A172 (cell line): Measurements from ENCODE around the gene MICALL2. TPM values are rescaled to one million over a fixed set of nuclear protein-coding genes. Genes with fewer than 3 reads are reported as not detected.
"Not testable (repeated sequence)": the region's sequence is repeated elsewhere in the genome, so short reads cannot be mapped to it uniquely, and the experiment has no call there.

Experiments
- DNase-seq: peaks from one replicate; pipeline ENCODE4 v3.0.0-alpha.2; 2015; ENCODE audit warnings: low spot score
- total RNA-seq: library from RNA; depleted of rRNA; stranded (reverse); fragments of >200 nt; shearing (Covaris generic); gene quantifications from 2 replicates; pipeline ENCODE4 v1.2.3, GENCODE V29; 2014

MICALL2 gene
- total RNA-seq, 1 experiment from 2014 or later: 28.2 TPM

DNA sequence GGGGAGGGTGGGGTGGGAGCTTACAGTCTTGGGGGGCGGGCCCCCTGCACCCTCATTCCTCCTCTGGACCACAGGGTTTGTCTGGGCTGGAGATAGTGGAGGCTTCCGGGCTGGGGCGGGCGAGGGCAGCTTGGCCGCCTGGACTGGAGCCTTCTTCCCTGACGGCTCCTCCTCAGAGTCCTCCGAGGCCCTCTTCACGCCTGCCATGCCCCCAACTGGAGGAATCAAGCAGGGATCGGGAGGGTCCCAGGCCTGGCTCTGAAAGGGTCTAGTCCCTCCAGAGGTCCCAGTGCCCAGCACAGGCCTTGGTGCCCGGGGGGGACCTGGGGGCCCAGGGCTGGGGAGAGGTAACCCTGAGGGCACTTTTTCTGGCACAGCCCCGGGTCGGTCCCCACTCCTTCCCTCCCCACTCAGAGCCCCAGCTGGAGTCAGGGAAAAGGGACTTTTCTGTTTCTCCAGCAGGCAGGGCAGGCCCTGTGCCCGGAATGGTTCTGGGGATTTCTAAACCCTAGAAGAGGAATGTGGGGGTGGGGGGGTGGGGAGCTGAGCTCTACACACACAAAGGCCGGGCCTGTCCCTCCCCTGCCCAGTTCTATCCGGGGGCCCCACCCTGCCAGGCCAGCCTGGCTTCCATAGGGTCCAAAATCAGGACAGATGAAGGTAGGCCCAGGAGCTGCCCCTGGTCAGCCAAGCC lies 11.6 kb downstream of the MICALL2 start:
- DNase-seq: peak; percentile 55

DNA sequence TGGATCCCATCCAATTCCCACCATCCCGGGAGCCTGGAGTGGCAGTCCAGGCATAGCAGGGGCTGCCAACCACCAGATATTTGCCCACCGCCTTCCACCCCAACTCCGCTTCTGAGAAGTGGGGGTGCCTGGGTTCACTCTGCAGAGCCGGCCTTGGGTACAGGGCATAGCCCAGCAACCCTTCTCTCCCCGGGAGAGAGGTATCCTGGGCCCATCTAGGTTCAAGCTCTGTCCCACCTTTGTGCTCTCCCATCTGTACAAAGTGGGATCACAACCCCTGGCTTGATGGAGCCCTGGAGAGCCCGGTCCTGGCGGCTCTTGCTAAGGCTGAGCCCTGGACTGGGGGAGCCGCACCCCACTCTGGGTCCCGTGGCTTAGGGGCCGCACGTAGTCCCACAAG lies 12.2 kb downstream of the MICALL2 start:
- DNase-seq: no peak

DNA sequence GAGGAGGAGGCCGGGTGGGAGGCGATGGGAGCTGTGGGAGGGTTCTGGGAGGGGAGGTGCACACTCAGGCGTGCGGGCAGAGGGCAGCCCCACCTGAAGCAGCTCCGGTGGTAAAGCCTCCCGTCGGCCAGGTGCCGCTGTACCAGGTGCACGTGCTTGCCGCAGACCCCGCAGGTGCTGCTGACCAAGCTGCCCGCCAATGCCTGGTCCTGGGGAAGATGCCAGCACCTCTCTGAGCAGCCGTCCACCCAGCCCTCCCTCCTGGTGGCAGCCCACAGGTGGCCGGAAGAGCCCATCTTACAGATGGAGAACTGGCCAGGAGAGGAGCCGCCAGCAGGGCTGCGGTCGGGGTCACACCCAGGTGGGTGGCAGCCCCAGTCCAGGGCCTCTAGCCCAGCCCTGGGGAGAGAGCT lies 12.6 kb downstream of the MICALL2 start:
- DNase-seq: no peak

DNA sequence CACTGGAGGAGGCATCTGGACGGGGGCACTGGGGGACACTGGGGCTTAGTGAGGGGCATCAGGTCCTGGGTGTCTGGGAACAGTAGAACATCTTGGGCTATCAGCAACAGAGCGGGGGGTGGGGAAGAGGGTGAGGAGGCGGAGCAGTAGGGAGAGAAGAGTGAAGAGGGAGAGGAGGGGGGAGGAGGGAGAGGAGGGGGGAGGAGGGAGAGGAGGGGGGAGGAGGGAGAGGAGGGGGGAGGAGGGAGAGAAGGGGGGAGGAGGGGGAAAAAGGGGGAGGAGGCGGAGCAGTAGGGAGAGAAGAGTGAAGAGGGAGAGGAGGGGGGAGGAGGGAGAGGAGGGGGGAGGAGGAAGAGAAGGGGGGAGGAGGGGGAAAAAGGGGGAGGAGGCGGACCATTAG lies 13.2 kb downstream of the MICALL2 start:
- peak; percentile 48 for DNase-seq

DNA sequence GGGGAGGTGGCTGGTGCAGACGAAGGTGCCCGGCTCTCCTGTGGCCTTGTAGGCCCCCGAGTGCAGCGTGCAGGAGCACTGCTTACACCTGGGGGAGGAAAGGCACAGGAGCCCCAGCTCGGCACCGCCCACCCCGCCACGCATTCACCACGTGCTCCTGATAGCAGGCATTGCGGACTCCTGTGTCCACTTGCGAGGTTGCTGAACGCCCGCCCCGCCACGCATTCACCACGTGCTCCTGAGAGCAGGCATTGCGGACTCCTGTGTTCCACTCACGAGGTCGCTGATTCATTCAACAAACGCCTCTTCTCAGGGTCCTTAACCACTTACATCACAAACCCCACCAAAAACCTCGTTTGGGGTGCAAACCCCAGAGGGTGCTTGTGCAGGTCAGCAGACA lies 13.9 kb downstream of the MICALL2 start:
- DNase-seq: no peak

DNA sequence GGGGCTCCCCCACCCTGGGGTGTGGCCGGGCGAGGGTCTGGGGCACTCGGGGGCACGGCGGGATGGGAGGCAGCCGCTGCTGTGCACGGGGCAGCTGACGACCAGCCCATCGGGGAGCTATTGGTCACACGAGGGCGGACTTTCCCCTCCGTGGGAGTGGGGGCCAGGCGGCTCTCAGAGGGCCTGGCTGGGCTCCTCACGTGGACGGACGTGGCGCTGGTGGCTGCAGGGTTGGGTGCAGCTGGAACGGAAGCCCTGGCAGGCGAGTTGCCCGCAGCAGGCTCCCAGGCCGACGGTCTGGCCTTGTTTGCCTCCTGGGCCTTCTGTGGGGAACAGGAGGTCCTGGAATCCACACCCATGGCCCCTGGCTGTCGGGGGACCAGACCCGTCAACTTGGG lies 14.3 kb downstream of the MICALL2 start:
- no peak for DNase-seq

DNA sequence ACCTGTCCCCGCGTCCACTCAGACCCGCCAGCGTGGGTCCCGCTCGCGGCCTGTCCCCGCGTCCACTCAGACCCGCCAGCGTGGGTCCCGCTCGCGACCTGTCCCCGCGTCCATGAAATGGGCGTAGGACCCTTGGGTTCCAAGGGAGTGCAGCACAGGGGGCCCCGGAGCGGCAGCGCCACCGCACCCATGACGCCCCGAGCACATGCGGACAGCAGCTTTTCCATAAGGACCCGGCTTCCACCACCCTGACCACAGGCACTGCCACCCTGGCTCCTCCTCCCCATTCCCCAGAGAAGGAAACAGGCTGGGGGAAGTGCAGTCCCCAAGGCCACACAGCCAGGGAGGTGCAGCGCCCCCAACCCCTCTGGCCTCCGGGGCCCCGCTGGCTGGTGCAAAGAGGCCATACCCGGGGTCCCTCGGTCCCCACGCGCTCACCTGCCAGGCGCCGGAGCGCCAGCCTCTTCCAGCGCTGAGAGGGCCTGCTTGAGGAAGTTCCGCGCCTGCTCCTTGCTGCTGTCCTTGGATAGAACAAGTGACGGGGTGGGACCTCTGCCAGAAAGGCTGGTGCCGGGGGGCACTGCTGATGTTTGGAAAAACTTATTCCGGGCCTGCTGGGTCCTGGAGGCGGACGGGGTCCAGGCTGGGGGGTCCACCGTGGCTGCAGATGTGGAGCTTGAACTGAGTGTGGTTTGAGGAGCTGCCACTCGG lies 14.9 kb downstream of the MICALL2 start:
- no peak for DNase-seq

DNA sequence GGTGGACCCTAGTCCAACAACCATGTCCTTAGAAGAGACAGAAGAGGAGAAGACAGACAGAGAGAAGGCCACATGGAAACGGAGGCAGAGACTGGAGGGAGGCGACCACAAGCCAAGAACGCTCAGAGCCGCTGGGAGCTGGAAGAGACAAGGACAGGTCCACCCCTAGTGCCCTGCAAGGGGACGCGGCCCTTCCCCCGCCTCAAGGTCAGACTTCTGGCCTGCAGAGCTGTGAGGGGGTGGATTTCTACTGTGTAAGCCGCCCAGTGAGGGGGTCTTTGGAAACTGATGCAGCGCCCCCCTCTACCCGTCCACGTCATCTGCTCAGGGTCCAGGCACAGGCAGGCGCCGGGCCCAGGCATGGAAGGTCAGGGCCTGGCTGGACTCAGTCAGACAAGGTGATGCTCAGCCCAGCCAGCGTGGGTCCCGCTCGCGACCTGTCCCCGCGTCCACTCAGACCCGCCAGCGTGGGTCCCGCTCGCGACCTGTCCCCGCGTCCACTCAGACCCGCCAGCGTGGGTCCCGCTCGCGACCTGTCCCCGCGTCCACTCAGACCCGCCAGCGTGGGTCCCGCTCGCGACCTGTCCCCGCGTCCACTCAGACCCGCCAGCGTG lies 15.6 kb downstream of the MICALL2 start:
- not testable (repeated sequence) for DNase-seq

DNA sequence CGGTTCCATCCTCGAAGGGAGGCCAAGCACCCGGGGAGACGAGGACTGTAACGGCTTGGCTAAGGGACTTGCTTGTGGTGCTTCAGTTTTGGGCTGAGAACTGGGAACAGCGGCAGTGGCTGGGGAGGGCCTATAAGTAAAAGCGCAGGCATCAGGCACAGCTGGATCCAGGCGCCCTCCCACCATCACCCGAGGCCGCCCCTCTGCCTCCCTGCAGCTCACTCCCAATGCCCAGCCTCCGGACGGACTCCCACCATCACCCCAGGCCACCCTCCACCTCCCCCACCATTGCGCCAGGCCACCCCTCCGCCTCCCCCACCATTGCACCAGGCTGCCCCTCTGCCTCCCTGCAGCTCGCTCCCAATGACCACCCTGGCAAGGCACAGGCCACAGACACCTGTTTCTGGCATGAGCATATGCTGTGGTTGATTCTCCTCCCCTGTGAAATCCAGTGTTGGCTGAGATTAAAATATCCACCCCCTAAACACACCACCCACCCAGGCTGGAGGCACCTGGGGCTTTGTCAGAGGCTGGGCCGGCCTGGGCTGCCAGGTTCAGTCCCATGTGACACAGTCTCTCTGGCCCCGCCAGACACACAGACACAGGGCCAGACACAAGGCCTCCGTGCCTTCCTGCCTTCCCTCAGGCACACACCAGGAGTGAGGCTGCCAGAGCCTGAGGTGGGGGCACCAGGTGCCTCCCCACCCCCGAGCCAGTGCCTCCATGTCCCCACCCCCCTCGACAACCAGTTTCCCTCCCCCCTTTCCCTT lies 16.7 kb downstream of the MICALL2 start:
- no peak for DNase-seq

DNA sequence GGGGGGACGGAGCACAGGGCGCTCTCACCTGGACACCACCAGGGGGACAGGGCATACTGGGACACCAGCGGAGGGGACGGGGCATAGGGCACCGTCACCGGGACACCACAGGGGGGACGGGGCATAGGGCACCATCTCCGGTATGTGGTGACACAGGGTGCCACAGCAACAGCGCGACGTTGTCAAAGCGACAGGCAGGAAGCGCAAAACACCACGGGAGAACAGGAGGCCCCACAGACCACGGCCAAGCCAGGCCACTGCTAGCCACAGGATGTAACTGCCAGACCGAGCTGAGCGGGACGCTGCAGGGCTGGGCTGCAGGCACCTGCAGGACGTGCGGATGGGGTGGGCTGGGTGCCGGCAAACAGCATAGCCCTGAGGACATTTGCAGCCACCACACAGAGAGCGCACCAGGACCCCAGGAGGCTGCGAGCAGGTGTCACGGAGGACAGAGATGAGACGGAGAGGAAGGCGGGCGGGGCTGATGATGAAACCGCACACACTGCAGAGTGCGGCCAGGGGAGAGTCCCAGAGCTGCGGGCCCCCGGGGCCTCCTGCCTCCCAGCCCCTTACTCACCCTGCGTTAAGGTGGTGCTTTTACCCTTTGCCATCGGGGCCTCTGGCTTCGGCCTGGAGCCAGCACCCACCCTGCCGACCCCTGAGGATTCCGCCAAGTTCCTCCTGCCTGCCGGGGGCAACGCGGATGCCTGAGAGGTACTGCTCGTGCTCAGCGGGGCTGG lies 17.5 kb downstream of the MICALL2 start:
- no peak for DNase-seq

DNA sequence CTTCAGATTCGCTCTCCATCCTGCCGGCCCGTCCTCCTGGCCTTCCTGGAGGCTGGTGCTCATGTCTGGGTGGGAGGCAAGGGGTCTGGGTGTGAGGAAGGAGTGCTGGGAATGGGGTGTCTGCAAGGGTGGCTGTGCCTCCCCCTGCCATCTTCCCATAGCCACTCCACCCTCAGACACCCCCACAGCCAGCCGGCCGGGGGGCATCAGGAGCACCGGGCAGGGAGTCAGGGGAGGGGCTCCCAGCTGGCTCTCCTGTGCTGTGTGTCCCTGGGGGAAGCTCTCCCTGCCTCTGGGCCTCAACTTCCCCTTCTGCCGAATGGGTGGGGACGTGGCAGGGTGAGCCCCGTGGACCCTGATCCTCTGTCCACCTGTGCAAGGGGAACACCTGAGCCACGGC lies 18.6 kb downstream of the MICALL2 start:
- no peak for DNase-seq

DNA sequence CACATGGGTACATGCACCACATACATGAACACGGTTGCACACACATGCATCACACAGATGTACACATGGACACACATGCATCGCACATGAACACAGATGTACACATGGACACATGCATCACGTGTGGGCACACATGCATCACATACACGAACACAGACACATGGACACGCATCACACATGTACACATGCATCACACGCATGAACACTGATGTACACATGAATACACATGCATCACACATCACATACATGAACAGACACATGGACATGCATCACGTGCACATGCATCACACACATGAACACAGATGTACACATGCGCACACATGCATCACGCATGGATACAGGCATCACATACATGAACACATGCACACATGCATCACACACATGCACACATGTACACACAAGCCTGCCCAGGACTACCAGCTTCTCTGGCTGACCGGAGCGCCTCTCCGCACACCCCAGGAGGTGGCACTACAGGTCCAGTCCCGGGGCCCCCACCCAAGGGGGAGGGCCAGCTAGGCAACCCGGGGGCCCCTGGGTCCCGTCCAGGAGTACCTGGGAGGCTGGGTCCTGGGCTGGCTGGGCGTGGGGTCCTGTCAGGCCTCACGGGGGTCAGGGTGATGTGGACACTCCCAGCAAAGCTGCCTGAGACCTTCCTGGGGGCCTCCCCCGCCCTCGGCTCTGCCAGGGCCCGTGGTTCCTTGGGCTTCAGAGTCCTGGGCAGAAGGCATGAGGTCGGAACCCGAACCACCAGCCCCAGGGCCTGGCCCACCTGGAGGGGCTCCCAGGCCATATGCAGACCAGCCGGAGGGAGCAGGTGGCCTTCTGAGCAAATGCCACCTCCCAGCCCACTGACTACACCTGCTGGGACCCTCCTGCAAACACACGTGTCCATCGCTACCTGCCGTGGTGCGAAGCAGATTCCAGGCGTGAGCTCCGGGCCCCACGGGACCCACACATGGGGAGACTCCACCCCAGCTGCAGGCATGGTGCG lies 19.6 kb downstream of the MICALL2 start:
- no peak for DNase-seq

DNA sequence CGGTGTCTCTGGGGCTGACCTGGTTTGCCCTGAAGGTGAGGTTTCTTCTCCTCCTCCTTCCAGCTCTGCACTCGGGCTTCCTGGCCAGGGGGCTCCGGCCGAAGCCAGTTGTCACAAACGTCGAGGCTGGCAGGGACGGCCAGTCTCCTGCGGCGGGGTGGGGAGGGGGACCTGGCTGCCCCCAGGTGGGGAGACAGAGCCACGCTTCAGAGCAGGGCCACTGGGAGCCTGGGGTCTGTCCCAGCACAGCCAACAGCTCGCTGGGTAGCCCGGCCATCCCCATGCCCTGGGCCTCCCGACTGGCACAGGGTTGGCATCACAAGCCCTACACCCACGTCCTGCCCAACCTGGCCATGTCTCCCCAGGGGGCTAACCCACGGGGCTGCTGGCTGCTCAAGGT lies 20.4 kb downstream of the MICALL2 start:
- DNase-seq: no peak

DNA sequence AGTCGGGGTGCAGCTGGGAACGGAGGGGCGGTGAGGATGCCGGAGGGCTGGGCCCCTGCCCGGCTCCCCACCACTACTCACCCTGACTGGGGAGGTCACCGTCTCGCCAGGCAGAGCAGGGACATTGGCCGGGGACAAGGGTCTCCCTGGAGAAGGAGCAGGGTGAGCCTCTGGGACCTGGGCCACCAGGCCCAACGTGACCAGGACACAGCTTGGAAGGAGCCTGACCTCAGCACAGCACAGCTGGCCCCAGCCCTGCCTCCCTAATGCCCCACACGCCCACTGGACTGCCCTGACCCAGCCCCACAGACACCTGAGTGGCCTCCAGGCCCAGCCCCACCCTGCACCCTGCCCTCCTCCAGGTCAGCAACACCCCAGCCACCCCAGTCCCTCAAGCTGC lies 21.1 kb downstream of the MICALL2 start:
- no peak for DNase-seq

DNA sequence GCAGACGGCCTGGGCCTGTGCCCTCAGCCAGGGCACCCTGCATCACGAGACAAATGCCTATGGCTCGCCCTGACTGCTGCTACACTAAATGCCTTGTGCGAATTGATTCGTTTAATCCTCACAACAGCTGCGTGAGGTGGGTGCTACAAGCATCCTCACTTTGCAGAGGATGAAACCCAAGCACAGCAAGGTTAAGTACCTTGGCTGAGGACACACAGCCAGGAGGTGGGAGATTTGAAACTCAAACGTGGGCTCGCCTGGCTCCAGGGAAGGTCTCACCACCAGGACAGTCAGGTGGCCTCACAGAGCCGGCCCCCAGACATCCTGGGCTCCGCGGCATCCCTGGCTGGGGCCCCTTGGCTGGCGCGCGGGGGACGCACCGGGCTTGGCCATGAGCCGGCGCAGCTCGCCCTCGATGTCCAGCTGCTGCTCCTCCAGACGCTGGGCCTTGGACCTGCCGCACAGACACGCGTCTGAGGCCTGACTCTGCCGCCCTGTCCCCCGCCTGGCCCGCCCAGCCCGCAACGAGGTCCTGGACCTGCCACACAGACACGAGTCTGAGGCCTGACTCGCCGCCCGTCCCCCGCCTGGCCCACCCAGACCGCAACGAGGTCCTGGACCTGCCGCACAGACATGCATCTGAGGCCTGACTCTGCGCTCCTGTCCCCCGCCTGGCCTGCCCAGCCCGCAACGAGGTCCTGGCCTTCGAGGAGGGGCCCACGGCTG lies 22.0 kb downstream of the MICALL2 start:
- DNase-seq: no peak

DNA sequence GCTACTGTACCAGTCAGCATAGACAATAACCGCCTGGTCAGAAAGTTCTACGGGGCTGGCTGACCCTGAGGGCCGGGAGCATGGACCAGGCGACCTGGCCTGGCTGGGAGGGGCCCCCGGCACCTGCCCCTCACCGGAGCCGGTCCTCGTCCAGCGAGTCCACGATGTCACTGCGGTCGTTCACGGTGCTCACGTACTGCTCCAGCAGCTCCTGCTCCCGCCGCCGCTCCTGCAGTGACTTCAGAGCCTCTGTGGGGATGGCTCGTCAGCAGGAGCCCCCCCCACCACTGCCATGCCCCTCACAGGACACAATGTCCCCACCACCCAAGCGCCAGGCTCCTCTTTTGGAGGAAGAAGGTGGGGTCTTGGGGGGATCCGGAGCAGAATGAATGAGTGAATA lies 22.7 kb downstream of the MICALL2 start:
- DNase-seq: no peak

DNA sequence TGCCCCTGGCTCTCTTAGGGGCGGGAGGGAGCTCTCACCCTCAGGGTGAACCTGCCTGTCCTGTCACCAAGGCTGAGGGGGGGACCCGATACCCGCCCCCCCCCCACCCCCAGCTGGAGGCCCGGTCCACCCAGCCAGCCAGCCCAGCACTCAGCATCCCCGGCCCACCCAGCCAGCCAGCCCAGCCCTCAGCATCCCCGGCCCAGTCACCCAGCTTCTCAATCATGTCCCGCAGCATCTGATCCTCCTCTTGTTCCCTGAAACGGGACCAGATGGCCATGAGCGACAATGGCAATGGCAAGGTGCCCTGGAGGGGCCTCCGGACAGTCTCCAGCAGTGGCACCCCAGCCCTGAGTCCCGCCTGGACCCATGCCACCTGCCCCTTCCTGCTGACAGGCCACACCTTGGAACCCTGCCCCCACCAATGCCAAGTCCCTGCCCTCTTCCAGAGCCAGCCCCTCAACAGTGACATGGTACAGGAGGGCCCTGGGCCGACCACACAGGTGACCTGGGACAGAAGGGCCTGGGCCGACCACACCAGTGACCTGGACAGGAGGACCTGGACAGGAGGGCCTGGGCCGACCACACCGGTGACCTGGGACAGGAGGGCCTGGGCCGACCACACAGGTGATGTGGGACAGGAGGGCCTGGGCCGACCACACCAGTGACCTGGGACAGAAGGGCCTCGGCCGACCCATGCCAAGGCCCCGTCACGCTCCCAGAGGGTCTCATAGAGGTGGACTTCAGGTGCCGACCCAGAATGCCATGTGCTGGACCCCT lies 24.2 kb downstream of the MICALL2 start:
- no peak for DNase-seq

DNA sequence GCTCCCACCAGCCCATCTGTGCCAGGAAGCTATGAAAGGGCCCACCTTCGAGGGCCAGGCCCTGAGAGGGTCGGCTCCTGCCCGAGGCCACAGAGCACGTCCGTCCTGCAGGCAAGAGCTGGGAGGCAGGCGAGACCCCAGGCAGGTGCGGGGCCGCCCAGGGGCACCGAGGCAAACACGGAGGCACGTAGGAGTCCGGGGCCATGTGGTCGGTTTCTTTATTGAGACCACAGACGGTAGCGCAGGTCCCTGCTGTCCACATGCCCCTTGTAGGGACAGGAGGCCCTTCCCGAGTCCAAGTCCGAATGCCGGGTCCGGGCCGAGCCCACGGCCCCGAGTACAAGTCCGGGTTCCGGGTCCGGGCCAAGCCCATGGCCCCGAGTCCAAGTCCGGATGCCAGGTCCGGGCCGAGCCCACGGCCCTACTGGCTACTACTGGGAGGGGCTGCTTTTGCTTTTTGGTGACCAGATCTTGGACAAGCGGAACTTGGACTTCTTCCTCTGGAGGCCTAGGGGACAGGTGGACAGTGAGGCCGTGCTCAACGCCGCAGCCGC lies 25.0 kb downstream of the MICALL2 start:
- no peak for DNase-seq
